ENCODE measurements around the gene TACO1. TPM values are rescaled to one million over a fixed set of nuclear protein-coding genes. Genes with fewer than 3 reads are reported as not detected.
A peak's percentile ranks its signal among the peaks of the same experiment; 100 is the strongest.

Gene TACO1
- total RNA-seq, 2 donors from 2014 or later: 12.8 to 17.4 TPM

DNA sequence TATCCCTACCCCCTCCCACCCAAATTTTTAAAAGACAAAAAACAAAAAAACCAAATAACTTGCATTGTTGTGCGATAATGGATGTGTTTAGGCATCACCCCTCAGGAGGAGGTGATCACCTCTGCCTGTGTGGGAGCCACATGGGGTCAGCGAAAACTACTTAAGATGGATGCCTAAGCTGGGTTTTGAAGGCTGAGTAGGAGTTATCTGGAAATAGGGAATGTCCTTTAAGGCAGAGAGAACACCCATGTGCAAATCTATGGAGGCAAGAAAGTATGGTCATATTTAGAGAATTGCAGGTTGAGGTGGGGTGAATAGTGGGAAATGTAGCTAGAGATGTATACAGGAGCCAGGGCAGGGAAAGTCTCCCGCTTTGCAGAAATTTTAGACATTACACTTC is 5.6 kb upstream of the TACO1 start:
- H3K4me3 ChIP-seq: no peak overlapping the region
- no peak overlapping the region for H3K27ac ChIP-seq
- H3K36me3 ChIP-seq: no peaks in the 10 kb centered on the region
- peaks cover 3% of the 10 kb centered on the region for H3K4me1 ChIP-seq (replicated peaks)
- no peaks in the 10 kb centered on the region for H3K27me3 ChIP-seq (replicated peaks; ENCODE audit: insufficient read depth)
- DNase-seq (ENCODE audit: low spot score): no peak
- H3K9me3 ChIP-seq: no peaks in the 10 kb centered on the region
- intact Hi-C loops (cut with DNase I): no loop called here
- TF ChIP-seq POLR2A (IDR thresholded peaks at IDR 0.05): no peak
- TF ChIP-seq POLR2AphosphoS5 (IDR thresholded peaks at IDR 0.05): no peak
- TF ChIP-seq, protein P1, sequence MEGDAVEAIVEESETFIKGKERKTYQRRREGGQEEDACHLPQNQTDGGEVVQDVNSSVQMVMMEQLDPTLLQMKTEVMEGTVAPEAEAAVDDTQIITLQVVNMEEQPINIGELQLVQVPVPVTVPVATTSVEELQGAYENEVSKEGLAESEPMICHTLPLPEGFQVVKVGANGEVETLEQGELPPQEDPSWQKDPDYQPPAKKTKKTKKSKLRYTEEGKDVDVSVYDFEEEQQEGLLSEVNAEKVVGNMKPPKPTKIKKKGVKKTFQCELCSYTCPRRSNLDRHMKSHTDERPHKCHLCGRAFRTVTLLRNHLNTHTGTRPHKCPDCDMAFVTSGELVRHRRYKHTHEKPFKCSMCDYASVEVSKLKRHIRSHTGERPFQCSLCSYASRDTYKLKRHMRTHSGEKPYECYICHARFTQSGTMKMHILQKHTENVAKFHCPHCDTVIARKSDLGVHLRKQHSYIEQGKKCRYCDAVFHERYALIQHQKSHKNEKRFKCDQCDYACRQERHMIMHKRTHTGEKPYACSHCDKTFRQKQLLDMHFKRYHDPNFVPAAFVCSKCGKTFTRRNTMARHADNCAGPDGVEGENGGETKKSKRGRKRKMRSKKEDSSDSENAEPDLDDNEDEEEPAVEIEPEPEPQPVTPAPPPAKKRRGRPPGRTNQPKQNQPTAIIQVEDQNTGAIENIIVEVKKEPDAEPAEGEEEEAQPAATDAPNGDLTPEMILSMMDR (IDR thresholded peaks at IDR 0.05): no peak
- 98% methylated on average over 3 of the region's 3 CpGs for WGBS

DNA sequence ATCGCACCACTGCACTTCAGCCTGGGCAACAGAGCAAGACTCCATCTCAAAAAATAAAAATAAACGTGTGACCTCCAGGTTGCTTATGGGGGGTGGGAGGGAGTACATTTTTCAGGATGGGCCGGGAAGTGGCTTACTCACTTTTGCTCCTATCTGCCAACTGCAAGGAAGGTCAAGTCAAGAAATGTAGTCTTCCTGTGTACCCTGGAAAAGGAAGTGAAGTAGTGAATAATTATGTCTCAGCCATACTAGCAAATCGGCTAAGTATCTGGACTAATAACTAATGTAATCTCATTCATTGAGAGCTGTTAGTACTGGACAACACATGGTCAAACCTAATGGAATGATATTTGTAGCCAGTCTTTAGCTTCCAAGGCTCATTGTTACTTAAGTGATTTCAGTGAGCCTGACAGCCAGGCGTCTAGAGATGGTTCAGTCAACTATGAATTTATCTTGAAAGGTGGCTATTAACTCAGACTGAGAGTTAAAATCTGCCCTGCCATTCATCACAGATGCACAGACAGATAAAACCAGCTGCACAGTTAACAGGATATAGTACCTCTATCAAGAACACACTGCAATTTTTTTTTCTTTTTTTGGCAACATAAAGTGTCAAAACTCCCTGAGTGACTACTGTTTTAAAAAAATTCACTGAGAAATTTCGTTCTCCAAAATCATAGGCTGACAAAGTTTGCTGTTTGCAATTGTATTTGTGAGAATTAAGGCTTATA is 3.7 kb upstream of the TACO1 start:
- intact Hi-C loops (cut with DNase I): no loop called here
- DNase-seq (ENCODE audit: low spot score): no peak
- Histone ChIP-seq H3K4me1 (replicated peaks) (peaks cover 3% of the 10 kb centered on the region), H3K27me3 (replicated peaks; ENCODE audit: insufficient read depth) (no peaks in the 10 kb centered on the region), H3K9me3 (no peaks in the 10 kb centered on the region), H3K27ac (no peak overlapping the region), H3K4me3 (no peak overlapping the region), H3K36me3 (no peaks in the 10 kb centered on the region)
- WGBS: 72% methylated on average over 6 of the region's 6 CpGs
- TF ChIP-seq POLR2AphosphoS5 (IDR thresholded peaks at IDR 0.05): no peak
- TF ChIP-seq, protein P1 (IDR thresholded peaks at IDR 0.05): no peak
- no peak for TF ChIP-seq POLR2A (IDR thresholded peaks at IDR 0.05)

DNA sequence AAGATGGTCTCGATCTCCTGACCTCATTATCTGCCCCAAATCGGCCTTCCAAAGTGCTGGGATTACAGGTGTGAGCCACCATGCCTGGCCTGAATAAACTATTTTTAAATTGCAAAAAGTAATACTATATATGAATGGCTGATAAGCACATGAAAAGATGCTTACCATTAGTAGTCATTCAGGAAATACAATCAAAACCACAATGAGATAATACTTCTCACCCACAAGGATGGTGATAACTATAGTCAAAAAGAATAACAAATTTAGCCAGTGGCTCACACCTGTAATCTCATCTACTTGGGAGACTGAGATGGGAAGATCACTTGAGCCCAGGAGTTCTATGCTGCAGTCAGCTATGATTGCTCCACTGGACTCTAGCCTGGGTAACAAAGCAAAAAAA is 2.4 kb upstream of the TACO1 start:
- H3K4me3 ChIP-seq: no peak overlapping the region
- no peaks in the 10 kb centered on the region for H3K9me3 ChIP-seq
- no peaks in the 10 kb centered on the region for H3K4me1 ChIP-seq (replicated peaks)
- no peaks in the 10 kb centered on the region for H3K36me3 ChIP-seq
- intact Hi-C loops (cut with DNase I): no loop called here
- H3K27ac ChIP-seq: no peak overlapping the region
- no peak for DNase-seq (ENCODE audit: low spot score)
- 91% methylated on average over 2 of the region's 2 CpGs for WGBS
- TF ChIP-seq, protein P1 (IDR thresholded peaks at IDR 0.05): no peak
- TF ChIP-seq POLR2AphosphoS5 (IDR thresholded peaks at IDR 0.05) (no peak), POLR2A (IDR thresholded peaks at IDR 0.05) (no peak)
- no peaks in the 10 kb centered on the region for H3K27me3 ChIP-seq (replicated peaks; ENCODE audit: insufficient read depth)

GRCh38 chr17:63601439-63602371 is 1.0 kb downstream of the TACO1 start:
- no peak for DNase-seq (ENCODE audit: low spot score)
- H3K4me1 ChIP-seq (replicated peaks): no peaks in the 10 kb centered on the region
- intact Hi-C loops (cut with DNase I): no loop called here
- peak overlapping the region; percentile 75 to 83 for H3K27ac ChIP-seq
- 51% methylated on average over 9 of the region's 9 CpGs for WGBS
- peak overlapping the region; percentile 64 to 91 for H3K4me3 ChIP-seq
- no peaks in the 10 kb centered on the region for H3K9me3 ChIP-seq
- TF ChIP-seq POLR2AphosphoS5 (IDR thresholded peaks at IDR 0.05) (no peak), POLR2A (IDR thresholded peaks at IDR 0.05) (no peak)
- TF ChIP-seq, protein P1 (IDR thresholded peaks at IDR 0.05): no peak
- H3K36me3 ChIP-seq: peaks cover 0 to 7% of the 10 kb centered on the region in 2 donors
- no peaks in the 10 kb centered on the region for H3K27me3 ChIP-seq (replicated peaks; ENCODE audit: insufficient read depth)
